Measurements from ENCODE around the gene BRD8.
"Not testable (repeated sequence)": the region's sequence is repeated elsewhere in the genome, so short reads cannot be mapped to it uniquely, and the experiment has no call there.

BRD8 gene

GRCh38 chr5:138160706-138161105, 17.7 kb downstream of the BRD8 start:
- no peak for DNase-seq

GRCh38 chr5:138159666-138160065, 18.8 kb downstream of the BRD8 start:
- no peak for DNase-seq

GRCh38 chr5:138157626-138158025, 20.8 kb downstream of the BRD8 start:
- DNase-seq, result no peak

- DNase-seq, result not testable (repeated sequence)
Observed at GRCh38 chr5:138155977-138156376, 22.5 kb downstream of the BRD8 start.

DNA sequence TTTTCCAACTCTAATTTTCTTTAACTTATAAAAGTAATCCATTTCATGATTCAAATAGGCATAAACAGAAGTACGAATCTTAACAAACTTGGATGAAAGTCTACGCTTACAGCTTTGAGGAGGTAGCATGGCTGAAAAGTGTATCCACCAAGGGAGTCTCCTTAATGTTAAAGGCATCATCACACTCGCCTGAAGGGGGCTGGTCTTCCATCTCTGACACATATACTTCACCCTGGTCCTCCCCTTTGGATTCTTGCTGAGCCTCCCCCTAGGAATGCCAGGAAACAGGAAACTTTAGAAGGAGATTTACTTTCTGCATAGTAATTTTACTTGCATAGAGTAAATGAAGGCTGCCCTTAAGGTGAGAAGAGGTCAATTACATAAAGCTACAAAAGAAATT, 28.9 kb downstream of the BRD8 start:
- DNase-seq, result no peak

DNA sequence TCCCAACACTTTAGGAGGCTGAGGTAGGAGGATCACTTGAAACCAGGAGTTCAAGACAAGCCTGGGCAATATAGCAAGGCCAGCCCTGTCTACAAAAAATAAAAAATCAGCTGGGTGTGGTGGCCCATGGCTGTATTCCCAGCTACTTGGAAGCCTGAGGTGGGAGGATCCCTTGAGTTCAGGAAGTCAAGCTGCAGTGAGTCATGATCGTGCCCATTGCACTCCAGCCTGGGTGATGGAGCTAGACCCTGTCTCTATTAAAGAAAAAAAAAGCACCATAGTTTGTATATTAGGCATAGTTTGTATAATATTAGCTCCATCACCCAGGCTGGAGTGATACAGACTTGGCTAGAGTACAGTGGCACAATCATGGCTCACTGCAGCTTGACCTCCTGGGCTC, 29.6 kb downstream of the BRD8 start:
- no peak for DNase-seq

- DNase-seq, result not testable (repeated sequence)
Observed at GRCh38 chr5:138143578-138143977, 34.9 kb downstream of the BRD8 start.

- no peak for DNase-seq
Observed at GRCh38 chr5:138141734-138142133, 36.7 kb downstream of the BRD8 start.

- no peak for DNase-seq
Observed at GRCh38 chr5:138140268-138140667, 38.2 kb downstream of the BRD8 start.

DNA sequence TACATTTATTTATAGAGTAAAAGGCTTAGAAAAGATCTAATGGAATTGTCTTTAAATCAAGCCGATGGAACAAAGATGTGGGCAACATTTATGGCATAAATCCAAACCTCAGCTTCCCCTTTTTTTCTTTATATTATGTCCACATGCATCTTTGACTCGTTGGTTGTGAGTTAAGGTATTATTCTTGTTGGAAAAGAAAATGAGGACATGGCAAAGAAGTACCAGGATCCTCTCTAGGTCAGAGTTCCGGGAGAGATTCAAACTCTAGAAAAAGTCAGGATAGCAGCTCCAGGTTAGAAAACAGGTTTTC, 38.7 kb downstream of the BRD8 start:
- peak; percentile 76 for DNase-seq

DNA sequence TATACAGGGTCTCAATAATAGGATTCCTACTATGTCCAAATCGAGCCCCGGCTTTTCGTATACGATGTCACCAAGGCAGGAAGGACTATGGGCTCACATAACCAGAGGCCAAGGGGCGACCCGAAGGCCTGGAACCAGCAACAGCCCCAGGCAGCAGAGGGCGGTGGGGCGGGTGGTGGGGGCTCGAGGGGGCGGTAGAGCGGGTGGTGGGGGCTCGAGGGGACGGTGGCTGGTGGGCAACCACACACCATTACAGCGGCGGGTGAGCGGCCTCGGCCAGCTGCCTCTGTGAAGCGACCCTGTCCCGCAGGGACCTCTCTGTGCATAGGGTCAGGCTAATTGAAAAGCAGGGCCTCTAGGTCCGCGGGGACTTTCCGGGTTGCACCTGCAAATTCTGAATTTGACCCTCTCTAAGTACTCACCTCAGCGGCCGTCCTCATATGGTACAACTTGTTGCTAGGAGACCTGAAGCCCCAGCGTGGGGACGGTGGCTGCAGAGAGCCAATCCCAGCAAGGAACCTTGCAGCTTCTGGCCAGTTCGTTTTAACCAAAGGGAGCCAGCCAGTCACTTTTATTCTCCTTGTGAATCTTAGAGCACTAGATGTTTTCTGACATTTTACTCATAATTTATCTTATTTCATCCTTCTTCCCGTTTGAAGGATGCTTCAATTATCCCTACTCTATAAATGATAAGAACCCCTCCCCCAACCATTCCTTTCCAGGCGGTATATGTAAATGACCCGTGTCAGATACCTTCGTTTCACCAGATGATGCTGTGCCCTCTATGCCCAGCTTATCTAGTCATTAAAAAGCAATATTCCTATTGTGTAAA, 39.3 kb downstream of the BRD8 start, which contains the start of gene NME5:
NME5 (minus strand) TSS at position 480 of the 832 bp plus-strand sequence. CDS start 648 bp downstream, outside the sequence.
- no peak for DNase-seq

DNA sequence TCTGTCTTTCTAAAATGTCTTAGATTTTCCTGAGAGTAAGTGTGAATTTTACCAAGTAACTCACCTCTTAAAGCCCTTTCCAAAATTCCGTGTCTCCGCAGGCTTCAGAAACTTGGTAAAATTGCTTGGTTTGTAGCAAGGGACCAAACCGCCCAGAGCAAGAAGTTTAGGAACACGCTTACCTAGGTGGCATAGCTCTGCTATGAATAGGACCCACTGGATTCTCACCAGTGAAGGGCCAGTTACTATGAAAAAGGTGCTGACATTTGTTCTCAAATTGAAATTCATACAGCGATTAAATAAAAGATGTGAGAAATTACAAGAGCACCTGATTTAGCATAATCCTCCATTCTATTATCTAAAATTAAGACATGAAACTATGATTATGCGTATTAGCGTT, 45.9 kb downstream of the BRD8 start:
- DNase-seq, result no peak

- DNase-seq, result no peak
Observed at GRCh38 chr5:138129347-138129746, 49.1 kb downstream of the BRD8 start.

- no peak for DNase-seq
Observed at GRCh38 chr5:138128334-138128733, 50.1 kb downstream of the BRD8 start.

DNA sequence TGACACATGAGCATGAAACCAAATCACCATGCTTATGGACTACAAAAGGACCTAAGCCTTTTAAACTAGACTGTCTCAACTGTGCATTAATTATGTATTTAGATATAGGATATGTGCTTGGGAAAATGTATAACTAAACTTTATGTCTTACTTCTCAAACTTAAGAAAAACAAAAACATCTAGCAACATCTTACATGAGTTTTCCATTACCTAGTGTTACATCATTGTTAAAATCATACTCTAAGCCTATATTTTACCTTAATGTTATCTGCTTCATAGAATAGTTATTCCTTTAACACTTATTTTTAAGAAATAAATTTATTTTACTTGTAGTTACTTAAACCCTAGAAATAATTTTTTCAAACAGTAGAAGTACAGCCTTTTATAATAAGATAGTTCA, 63.2 kb downstream of the BRD8 start:
- no peak for DNase-seq

GRCh38 chr5:138111937-138112336, 66.5 kb downstream of the BRD8 start:
- no peak for DNase-seq

DNA sequence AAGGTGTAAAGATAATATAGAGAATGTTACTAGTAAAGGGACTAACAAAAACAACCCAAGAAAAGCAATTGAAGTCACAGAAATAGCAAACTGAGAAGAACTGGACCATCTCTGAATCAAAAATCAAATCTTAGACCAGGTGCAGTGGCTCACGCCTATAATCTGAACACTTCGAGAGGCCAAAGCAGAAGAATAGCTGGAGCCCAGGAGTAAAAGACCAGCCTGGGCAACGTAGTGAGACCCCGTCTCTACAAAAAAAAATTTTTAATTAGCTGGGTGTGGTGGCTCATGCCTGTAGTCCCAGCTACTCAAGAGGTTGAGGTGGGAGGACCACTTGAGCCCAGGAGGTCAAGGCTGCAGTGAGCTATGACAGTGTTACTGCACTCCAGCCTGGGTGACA, 67.2 kb downstream of the BRD8 start:
- no peak for DNase-seq

DNA sequence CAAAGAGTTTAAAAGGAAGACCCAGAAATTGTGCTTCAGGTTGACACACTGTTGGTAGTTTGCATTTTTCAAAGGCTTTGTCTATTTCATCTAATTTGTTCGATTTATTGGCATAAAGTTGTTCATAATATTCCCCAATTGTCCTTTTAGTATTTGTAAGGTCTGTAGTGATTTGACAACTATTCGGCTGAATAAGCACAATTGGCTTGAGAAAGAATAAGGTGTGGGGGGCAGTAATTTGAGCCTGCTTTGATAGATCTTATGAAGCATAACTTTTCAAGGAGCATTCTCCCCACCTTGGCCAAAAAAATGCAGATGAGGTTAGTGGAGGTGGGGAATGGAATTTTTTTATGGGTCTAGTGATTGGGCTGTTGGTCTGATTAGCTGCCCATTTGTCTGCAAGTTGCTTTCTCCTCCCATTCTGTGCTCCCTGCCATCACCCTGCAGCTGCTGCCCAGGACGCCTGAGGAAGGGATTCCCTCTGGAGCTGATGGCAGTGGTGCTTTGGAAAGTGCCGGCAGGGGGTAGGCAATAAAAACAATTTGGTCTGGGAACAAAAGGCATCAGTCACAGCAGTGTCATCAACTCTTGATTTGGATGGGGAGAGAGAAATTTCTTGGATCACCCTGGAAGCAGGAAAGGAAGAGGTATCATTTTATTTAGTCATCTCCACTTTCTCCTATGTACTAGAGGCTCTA, 68.0 kb downstream of the BRD8 start:
- no peak for DNase-seq

GRCh38 chr5:138109463-138110265, 68.8 kb downstream of the BRD8 start:
- no peak for DNase-seq

DNA sequence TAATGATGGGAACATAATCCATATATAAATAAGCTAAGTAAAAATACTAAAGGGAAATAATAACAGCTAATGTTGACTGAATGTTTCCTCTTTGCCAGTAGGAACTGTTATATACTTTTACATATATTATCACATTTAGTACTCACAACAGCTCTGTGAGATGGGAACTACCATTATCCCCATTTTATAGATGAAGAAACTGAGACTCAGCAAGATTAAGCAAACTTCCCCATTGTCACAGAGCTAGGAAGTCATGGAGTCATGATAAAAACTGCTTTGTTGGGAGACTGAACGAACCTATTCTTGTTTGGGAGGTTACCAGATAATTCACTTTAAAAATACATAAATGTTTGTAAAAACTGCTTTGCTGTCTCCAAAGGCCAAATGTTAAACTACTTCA, 71.2 kb downstream of the BRD8 start:
- no peak for DNase-seq

- DNase-seq, result no peak
Observed at GRCh38 chr5:138105709-138106108, 72.7 kb downstream of the BRD8 start.

GRCh38 chr5:138103319-138103637, 75.2 kb downstream of the BRD8 start:
- DNase-seq, result no peak

DNA sequence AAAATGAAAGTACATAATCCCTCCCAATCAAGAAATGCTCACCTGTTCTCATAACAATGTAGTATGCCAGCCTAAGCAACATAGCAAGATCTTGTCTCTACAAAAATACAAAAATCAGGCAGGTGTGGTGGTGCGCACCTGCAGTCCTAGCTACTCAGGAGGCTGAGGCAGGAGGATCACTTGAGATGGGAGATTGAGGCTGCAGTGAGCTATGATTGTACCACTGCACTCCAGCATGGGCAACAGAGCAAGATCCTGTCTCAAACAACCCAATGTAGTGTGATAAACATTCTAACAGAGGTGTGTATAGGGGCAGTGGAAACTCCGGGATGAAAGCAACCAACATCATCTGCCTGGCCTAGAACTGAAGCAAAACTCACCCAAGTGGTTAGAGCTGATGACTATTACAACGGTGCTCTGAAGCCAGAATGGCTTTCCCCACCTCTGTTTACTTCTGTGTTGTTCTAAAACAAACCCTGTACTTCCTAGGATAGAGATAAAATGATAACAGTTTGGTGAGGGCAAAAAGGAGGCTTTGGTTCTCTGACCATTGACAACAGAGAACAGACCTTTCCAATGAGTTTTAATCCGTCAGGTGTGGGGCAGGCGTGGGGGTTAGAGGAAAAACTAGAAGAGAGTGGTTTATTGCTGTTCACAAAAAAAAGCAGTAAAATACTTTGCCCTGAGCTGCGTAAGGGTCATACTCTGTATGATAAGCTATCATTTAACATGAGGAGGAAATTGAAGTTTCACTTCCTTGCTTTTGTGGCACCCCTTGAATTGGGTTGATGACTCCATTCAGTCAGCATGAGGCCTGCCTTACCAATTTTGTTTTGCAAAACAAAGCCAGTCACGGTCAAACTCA, 75.7 kb downstream of the BRD8 start:
- DNase-seq, result no peak
